NCI-H345 (cell line): ENCODE data around the gene SPNS1.
A peak's percentile ranks its signal among the peaks of the same experiment; 100 is the strongest.
"Not testable (repeated sequence)": the region's sequence is repeated elsewhere in the genome, so short reads cannot be mapped to it uniquely, and the experiment has no call there.

ENCODE experiments used
- DNase-seq: peaks from one replicate; lab custom pipeline; 2025; lab: John Stamatoyannopoulos, UW

The SPNS1 gene, protein sequence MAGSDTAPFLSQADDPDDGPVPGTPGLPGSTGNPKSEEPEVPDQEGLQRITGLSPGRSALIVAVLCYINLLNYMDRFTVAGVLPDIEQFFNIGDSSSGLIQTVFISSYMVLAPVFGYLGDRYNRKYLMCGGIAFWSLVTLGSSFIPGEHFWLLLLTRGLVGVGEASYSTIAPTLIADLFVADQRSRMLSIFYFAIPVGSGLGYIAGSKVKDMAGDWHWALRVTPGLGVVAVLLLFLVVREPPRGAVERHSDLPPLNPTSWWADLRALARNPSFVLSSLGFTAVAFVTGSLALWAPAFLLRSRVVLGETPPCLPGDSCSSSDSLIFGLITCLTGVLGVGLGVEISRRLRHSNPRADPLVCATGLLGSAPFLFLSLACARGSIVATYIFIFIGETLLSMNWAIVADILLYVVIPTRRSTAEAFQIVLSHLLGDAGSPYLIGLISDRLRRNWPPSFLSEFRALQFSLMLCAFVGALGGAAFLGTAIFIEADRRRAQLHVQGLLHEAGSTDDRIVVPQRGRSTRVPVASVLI

DNA sequence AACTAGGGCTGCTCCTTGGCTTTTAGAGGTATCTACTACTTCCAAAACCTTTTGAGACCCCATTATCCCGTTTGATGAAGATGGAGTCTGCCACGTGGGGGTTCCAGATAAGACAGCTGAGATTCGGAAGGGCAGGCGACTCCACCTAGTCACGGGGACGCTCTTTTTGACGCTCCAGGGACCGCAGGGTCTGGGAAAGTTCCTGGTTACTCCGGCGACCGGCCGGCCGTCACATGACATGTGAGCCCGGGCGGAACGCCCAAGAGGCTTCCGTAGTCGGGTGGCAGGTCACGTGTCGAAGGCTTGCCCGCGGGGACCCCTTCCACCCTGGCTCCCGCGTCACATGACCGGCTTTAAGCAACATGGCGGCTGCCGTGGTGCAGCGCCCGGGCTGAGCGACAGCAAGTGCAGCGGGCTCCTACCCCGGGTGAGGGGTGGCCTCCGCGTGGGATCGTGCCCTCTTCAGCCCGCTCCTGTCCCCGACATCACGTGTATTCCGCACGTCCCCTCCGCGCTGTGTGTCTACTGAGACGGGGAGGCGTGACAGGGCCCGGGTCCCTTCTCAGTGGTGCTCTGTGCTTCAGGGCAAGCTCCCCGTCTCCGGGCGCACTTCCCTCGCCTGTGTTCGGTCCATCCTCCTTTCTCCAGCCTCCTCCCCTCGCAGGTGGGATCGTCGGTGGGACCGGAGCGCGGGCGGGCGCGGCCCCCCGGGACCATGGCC lies at the start of gene SPNS1:
Gene SPNS1, plus strand, starts transcription at position 342 of the 721 bp plus-strand sequence. Its CDS starts 374 bp downstream, at position 716.
- DNase-seq, result peak; percentile 98

DNA sequence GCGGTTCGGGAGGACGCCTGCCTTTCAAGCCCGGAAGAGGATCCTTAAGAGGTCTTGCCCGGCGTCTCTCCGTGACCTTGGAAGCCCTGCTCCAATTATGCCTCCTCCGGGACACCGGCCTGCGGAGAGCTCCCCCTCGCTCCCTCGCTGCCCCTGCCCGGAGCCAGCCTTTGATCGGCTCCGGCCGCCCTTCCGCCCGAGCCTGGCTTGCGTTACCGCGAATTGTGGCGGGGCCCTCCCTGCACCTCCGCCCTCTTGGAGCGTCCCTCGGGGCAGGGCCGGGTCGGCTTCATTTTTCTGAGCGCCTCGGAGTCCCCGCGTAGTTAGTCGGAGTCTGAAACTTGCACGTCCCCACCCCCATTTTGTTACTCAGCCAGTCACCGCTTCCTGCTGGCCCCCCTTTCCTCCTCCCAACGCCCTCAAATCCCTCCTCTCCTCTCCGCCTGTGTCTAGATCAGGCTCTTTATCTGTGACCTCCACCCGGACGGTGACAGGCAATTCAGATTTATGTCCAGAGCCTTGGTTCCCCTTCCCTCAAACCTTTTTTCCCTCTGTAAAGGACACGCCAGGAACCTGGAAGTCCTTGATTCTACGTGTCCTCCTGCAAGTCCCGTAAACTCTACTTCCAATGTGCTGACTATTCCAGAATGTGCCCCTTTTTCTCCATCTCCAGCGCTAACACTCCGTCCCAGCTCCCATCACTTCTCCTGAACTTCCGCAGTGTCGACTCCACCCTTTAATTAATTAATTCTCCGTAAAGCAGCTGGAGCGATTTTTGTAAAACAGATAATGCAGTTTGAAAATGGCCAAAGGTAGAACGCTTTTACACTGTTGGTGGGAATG lies 49.0 kb upstream of the SPNS1 start:
- DNase-seq, result peak; percentile 73

DNA sequence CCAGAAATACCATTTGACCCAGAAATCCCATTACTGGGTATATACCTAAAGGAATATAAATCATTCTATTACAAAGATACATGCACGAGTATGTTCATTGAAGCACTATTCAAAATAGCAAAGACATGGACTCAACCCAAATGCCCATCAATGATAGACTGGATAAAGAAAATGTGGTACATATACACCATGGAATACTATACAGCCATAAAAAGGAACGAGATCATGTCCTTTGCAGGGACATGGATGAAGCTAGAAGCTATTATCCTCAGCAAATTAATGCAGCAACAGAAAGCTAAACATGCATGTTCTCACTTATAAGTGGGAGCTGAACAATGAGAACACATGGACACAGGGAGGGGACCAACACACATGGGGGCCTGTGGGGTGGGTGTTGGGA lies 48.3 kb upstream of the SPNS1 start:
- DNase-seq, result not testable (repeated sequence)

DNA sequence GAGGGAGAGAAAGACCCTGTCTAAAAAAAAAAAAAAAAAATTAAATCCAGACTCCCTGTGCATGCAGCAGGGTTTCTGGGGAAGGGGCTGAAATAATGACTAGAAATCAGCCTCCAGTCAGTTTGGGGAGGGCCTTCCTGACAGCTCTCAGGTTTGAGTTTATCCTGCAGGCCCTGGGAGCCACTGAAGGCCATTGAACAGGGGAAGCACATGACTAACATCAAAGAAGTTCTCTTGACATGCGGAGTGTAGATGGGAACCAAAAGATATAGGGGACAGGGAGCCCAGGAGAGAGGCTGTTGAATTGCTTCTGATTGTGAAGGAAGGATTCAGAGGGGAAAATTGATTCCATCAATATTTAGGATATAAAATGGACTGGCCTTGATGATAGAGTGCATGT lies 46.8 kb upstream of the SPNS1 start:
- DNase-seq, result no peak

DNA sequence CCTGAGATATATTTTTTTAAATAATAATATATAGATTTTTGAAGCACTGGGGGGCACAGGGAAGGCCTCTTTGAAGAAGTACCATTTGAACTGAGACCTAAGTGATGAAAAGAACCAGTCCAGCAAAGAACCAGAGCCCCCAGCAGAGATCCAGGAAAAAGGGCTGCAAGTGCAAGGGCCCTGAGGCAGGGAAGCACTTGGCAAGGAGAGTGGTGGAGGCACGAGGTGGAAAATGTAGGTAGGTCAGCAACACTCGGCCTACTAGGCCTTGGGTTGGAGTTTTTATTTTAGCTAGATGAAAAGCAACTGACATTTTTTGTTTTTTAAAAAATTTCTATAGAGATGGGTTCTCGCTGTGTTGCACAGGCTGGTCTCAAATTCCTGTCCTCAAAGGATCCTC lies 44.4 kb upstream of the SPNS1 start:
- no peak for DNase-seq

DNA sequence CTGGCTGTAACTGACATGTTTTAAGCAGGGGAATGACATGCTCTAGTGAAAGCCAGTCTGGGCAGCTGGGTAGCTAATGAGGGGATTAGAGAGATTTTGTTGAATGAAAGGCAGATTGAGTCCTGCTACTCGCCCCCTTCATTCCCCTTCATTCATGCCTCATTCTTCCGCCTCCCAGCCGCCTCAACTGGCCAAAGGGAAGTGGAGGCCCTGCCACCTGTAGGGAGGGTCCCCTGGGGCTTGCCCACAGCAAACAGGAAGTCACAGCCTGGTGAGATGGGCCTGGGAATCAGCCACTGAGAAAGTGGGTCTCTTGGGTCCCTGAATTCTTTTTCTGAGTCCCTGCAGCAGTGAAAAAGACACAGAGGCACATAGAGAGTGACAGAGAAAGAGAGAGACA lies 43.9 kb upstream of the SPNS1 start:
- no peak for DNase-seq

DNA sequence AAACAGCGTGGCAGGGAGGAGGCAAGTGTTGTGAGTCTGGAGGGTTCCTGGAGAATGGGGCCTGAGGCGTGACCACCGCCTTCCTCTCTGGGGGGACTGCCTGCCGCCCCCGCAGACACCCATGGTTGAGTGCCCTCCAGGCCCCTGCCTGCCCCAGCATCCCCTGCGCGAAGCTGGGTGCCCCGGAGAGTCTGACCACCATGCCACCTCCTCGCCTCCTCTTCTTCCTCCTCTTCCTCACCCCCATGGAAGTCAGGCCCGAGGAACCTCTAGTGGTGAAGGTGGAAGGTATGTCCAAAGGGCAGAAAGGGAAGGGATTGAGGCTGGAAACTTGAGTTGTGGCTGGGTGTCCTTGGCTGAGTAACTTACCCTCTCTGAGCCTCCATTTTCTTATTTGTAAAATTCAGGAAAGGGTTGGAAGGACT lies 42.8 kb upstream of the SPNS1 start, which contains the start of gene CD19:
Gene CD19, plus strand, starts transcription at position 171 of the 425 bp plus-strand sequence. Its CDS starts 30 bp downstream, at position 201.
- no peak for DNase-seq

DNA sequence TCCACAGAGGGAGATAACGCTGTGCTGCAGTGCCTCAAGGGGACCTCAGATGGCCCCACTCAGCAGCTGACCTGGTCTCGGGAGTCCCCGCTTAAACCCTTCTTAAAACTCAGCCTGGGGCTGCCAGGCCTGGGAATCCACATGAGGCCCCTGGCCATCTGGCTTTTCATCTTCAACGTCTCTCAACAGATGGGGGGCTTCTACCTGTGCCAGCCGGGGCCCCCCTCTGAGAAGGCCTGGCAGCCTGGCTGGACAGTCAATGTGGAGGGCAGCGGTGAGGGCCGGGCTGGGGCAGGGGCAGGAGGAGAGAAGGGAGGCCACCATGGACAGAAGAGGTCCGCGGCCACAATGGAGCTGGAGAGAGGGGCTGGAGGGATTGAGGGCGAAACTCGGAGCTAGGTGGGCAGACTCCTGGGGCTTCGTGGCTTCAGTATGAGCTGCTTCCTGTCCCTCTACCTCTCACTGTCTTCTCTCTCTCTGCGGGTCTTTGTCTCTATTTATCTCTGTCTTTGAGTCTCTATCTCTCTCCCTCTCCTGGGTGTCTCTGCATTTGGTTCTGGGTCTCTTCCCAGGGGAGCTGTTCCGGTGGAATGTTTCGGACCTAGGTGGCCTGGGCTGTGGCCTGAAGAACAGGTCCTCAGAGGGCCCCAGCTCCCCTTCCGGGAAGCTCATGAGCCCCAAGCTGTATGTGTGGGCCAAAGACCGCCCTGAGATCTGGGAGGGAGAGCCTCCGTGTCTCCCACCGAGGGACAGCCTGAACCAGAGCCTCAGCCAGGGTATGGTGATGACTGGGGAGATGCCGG lies 42.0 kb upstream of the SPNS1 start:
- no peak for DNase-seq

DNA sequence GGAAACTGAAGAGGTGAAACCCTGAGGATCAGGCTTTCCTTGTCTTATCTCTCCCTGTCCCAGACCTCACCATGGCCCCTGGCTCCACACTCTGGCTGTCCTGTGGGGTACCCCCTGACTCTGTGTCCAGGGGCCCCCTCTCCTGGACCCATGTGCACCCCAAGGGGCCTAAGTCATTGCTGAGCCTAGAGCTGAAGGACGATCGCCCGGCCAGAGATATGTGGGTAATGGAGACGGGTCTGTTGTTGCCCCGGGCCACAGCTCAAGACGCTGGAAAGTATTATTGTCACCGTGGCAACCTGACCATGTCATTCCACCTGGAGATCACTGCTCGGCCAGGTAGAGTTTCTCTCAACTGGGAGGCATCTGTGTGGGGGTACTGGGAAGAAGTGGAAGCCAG lies 41.4 kb upstream of the SPNS1 start:
- DNase-seq, result no peak

DNA sequence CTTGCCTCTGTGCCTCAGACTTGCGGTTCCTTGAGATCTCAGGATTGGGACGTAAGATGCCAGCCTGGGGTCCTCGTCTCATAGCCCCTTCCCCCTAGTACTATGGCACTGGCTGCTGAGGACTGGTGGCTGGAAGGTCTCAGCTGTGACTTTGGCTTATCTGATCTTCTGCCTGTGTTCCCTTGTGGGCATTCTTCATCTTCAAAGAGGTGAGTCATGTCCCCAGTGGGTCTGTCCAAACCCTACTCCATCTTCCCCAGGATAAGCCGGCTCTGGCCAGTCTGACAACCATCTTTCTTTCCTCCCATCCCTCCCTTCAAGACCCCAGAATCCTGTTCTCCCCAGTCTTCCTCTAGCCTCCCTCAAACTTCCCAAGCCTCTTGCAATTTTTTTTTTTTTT lies 39.2 kb upstream of the SPNS1 start:
- no peak for DNase-seq

DNA sequence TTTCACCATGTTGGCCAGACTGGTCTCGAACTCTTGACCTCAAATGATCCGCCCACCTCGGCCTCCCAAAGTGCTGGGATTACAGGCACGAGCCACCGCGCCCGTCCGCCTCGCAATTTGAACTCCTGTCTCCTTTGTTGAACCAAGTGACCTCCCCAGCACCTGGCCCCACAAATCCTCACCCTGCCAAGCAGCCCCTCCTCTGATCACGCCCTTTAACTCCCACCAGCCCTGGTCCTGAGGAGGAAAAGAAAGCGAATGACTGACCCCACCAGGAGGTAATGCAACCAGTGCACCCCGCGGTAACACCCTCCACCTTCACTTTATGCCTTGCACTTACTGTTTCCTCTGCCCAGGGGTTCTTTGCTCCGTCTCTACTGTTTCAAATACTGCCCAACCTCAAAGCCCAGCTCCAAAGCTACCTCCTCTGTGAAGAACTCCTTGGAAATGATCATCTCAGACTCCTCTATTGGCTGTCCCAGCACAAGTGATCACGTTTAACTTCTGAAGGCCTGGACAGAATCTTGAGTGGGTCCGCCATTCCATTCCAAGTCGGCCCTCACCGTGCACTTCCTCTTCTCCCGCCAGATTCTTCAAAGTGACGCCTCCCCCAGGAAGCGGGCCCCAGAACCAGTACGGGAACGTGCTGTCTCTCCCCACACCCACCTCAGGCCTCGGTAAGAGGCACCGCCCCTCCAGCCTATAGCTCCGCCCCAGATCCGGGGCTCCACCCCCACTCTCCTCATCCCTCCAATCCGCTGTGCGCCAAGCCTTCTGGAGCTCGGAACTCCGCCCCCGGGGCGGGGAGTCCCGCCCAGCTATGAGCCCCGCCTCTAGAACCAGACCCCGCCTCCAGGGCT lies 38.4 kb upstream of the SPNS1 start:
- DNase-seq, result peak; percentile 48

DNA sequence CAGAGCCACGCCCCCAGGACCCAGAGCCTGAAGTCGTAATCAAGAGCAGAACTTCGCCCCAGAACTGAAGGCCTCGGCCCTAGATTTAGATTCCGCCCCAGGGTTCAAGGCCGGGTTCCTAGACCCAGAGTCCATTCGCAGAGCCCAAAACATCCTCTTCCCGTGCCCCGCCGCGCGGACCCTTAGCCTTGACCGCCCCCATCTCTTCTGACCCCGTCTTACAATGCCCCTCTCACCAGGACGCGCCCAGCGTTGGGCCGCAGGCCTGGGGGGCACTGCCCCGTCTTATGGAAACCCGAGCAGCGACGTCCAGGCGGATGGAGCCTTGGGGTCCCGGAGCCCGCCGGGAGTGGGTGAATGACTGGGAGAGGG lies 37.8 kb upstream of the SPNS1 start:
- DNase-seq, result no peak

DNA sequence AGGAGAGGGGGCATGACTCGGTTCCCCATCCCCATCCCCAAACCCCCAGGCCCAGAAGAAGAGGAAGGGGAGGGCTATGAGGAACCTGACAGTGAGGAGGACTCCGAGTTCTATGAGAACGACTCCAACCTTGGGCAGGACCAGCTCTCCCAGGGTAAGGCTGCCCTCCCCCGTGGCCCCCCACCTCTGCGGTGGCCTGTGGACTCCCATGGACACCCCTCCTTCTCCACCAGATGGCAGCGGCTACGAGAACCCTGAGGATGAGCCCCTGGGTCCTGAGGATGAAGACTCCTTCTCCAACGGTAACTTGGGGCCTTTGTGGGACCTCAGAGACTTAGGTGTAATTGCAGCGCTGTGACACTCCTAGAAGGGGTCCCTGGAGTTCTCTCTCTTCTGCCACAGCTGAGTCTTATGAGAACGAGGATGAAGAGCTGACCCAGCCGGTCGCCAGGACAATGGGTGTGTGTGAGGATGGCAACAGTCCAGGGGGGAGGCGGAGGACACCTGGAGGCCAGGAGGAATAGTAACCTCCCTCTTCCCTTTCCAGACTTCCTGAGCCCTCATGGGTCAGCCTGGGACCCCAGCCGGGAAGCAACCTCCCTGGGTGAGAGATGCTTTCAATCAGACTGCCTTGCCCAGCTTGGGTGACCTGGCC lies 37.2 kb upstream of the SPNS1 start:
- no peak for DNase-seq

DNA sequence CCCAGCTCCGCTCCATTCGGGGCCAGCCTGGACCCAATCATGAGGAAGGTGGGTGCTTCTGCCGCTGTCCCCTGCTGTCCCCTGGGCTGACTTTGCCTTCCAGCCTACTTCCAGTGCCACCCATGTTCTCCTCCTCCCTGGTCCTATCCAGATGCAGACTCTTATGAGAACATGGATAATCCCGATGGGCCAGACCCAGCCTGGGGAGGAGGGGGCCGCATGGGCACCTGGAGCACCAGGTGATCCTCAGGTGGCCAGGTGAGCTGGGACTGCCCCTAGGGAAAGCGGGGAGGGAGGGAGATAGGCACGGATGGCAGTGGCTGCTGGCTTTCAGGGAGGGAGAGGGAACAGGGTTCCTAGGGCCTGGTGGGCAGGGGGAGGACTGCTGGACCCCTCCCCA lies 35.9 kb upstream of the SPNS1 start:
- DNase-seq, result no peak

DNA sequence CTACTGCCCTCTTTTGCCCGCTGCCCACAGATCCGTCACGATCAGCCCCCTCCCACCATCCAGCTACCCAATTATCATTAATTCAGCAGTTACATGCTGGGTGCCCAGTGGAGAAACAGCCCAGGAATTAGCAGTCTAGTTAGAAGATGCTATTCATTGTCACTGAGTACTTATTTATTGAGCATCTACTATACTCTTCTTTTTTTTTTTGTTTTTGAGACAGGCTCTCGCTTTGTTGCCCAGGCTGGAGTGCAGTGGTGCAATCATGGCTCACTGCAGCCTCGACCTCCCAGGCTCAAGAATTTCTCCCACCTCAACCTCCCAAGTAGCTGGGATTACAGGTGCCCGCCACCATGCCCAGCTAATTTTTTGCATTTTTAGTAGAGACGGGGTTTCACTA lies 34.8 kb upstream of the SPNS1 start:
- DNase-seq, result not testable (repeated sequence)

DNA sequence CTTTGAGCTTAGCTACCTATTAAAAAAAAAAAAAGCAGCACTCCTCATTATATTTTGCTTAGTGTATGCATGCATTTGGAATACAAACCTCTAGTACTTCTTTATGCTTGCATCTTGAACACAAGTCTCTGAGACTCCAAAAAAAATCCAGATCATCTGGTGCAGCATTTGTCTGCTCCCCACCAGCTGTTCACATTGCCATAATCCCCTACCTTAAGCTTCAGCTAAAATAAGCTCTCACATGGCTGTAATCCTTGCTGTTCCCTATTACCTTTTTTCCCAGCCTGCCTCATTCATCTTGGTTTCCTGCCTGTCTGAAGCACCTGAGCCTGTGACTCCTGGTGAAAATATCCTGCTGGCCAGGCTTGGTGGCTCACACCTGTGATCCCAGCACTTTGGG lies 31.3 kb upstream of the SPNS1 start:
- no peak for DNase-seq

DNA sequence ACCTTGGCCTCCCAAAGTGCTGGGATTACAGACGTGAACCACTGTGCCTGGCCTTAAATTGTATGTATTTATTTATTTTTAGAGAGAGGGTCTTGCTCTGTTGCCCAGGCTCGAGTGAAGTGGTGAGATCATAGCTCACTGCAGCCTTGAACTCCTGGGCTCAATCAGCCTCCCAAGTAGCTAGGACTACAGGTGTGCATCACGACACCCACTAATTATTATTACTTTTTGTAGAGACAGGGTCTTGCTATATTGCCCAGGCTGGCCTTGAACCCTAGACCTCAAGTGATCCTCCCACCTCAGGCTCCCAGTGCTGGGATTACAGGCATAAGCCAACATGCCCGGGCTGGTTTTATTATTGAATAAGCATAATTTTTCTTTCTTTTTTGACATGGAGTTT lies 27.9 kb upstream of the SPNS1 start:
- DNase-seq, result no peak

DNA sequence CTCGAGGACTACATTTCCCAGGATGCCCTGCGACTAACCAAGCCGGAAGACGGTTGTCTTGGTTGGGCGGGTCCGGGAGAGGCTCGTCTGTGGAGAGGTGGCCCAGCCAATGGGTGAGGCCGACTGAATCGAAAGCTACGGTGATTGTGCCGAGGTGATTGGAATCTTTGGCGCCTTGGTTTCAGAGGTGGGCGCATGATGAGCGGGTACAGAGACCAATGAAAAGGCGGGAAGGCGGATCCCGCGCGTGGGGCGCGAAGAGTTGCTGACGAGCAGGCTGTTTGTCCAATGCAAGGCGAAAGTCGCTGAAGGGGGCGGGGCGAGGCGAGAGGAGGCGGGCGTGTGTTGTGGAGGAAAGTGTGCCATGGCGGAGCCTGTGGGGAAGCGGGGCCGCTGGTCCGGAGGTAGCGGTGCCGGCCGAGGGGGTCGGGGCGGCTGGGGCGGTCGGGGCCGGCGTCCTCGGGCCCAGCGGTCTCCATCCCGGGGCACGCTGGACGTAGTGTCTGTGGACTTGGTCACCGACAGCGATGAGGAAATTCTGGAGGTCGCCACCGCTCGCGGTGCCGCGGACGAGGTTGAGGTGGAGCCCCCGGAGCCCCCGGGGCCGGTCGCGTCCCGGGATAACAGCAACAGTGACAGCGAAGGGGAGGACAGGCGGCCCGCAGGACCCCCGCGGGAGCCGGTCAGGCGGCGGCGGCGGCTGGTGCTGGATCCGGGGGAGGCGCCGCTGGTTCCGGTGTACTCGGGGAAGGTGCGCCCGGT lies 23.7 kb upstream of the SPNS1 start, which contains the start of gene NFATC2IP:
Gene NFATC2IP, plus strand, starts transcription at position 290 of the 762 bp plus-strand sequence. Its CDS starts 75 bp downstream, at position 365.
- peak; percentile 100 for DNase-seq

DNA sequence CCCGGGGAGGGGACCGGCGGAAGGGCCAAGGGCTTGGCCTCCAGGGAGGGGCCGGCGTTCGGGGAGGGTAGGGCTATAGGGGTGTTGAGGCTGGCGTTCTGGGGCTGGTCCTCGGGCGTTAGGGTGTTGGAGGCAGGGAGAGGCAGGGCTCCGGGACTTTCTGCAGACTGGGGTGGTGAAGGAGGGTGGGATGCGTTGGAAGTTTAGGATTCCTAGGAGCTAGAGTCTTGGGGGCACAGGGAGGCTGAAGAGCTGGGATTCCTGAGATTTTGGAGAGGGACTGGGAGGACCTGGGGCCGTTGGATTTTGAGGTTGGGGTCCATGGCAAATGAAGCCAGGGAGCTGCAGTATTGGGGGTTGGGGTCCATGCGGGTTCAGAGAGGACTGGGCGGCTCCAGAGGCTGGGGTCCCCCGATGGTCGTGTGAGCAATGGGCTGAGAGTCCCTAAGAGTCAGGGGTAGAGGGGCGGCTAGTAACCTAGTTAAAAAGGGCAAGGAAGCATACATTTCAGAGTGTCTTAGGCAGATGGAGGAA lies 23.1 kb upstream of the SPNS1 start:
- no peak for DNase-seq
